ENCODE results near the gene TP63.

DNA sequence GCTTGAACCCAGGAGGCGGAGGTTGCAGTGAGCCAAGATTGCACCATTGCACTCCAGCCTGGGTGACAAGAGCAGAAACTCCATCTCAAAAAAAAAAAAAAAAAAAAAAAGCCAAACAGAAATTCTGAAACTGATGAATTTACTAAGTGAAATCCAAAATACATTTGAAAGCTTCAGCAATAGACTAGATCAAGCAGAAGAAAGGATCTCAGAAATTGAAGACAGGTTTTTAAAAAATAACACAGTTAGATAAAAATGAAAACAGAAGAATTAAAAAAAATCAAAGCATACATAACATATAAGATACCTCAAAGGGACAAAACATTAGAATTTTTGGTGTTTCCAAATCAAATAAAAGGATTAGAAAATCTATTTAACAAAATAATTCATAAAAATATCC is 114.4 kb downstream of the TP63 start:
- TF ChIP-seq, protein P1, sequence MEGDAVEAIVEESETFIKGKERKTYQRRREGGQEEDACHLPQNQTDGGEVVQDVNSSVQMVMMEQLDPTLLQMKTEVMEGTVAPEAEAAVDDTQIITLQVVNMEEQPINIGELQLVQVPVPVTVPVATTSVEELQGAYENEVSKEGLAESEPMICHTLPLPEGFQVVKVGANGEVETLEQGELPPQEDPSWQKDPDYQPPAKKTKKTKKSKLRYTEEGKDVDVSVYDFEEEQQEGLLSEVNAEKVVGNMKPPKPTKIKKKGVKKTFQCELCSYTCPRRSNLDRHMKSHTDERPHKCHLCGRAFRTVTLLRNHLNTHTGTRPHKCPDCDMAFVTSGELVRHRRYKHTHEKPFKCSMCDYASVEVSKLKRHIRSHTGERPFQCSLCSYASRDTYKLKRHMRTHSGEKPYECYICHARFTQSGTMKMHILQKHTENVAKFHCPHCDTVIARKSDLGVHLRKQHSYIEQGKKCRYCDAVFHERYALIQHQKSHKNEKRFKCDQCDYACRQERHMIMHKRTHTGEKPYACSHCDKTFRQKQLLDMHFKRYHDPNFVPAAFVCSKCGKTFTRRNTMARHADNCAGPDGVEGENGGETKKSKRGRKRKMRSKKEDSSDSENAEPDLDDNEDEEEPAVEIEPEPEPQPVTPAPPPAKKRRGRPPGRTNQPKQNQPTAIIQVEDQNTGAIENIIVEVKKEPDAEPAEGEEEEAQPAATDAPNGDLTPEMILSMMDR (IDR thresholded peaks at IDR 0.05), result no peak
- no peak for TF ChIP-seq EP300 (IDR thresholded peaks at IDR 0.05)

Measured in sigmoid colon (tissue), 4 donors.